K562 (cell line): ENCODE measurements around the gene TP73. TPM values are rescaled to one million over a fixed set of nuclear protein-coding genes. Genes with fewer than 3 reads are reported as not detected.

Source experiments
- ATAC-seq: fragments of 200-7000 bp; cut with Tn5 transposase; 3 replicates; pipeline ENCODE4 v1.9.1; 2020; ENCODE audit warnings: moderate library complexity
- BruUV-seq: library from RNA; stranded (reverse); fragments of 400-500 nt; replicated peaks from 2 replicates; lab custom pipeline; 2021; lab: Mats Ljungman, UMichigan
- CTCF ChIA-PET: fragments of 300-600 bp; formaldehyde crosslinking; extraction: SDS; loops from one replicate; lab custom pipeline; 2021; ENCODE audit warnings: low intra/inter-chr PET ratio; lab: Yijun Ruan, JAX
- POLR2A ChIA-PET: fragments of 300-600, 350-650 bp; sonication (Branson Sonifier 250); formaldehyde crosslinking; extraction: SDS; loops from one replicate; lab custom pipeline; 2021; ENCODE audit warnings: antibody characterized with exemption, inconsistent platforms; lab: Yijun Ruan, JAX
- DNase-seq, 4 experiments: peaks; one replicate each; pipeline versions ENCODE4 v3.0.0 to v3.0.0-alpha.2; 2011 to 2018; ENCODE audit warnings: low spot score in 3 of 4, mixed read lengths in 3 of 4; ENCODE audit errors: extremely low read depth in 1 of 4
- FAIRE-seq: peaks from 2 replicates; lab custom pipeline; 2011; peaks lifted over from hg19 to GRCh38; lab: Jason Lieb, UNC
- H2AFZ ChIP-seq: 2 replicates; pipeline ENCODE4 v1.6.0; 2011; ENCODE audit warnings: low read depth, low read length, control low read depth, inconsistent platforms
- H3K27ac ChIP-seq: fragments of 200-600 bp; 3 replicates; pipeline ENCODE4 v1.8.0; 2011; ENCODE audit warnings: low read depth, mild to moderate bottlenecking, control low read depth, inconsistent platforms, low read length, moderate library complexity, mixed read lengths; ENCODE audit errors: extremely low read depth
- H3K27me3 ChIP-seq, 2 experiments: fragments of 300-600 bp in 1 of 2; 2 replicates in 1 of 2; 3 replicates in 1 of 2; pipeline versions ENCODE4 v1.6.0 to v1.8.0; 2011; ENCODE audit warnings: inconsistent platforms in 2 of 2, low read length in 2 of 2, mild to moderate bottlenecking in 1 of 2, mixed read lengths in 1 of 2, moderate library complexity in 1 of 2; ENCODE audit not compliant: control insufficient read depth in 2 of 2, insufficient read depth in 2 of 2
- H3K36me3 ChIP-seq: fragments of 300-600 bp; 3 replicates; pipeline ENCODE4 v1.8.0; 2011; ENCODE audit warnings: mild to moderate bottlenecking, low read length, inconsistent platforms; ENCODE audit not compliant: control insufficient read depth, insufficient read depth
- H3K4me1 ChIP-seq, 2 experiments: fragments of 200-600 bp in 1 of 2; replicated peaks in 1 of 2; 2 replicates in 1 of 2; 3 replicates in 1 of 2; pipeline versions ENCODE4 v1.5.1 to v1.8.0; 2011; ENCODE audit warnings: inconsistent platforms in 2 of 2, low read length in 2 of 2, mild to moderate bottlenecking in 1 of 2, mixed read lengths in 1 of 2, moderate library complexity in 1 of 2; ENCODE audit not compliant: control insufficient read depth in 2 of 2, insufficient read depth in 2 of 2
- H3K4me2 ChIP-seq: 2 replicates; pipeline ENCODE4 v1.6.1; 2011; ENCODE audit warnings: low read length, control low read depth, inconsistent platforms, mixed read lengths; ENCODE audit not compliant: insufficient read depth
- H3K4me3 ChIP-seq: fragments of 200-600 bp; sonication (generic), shearing (Covaris generic); 2 replicates; pipeline ENCODE4 v1.5.1; 2016; ENCODE audit warnings: control low read depth, inconsistent platforms
- H3K79me2 ChIP-seq: fragments of 200-600 bp; 3 replicates; pipeline ENCODE4 v1.8.0; 2011; ENCODE audit warnings: low read length, inconsistent platforms; ENCODE audit not compliant: control insufficient read depth, insufficient read depth
- H3K9ac ChIP-seq, 2 experiments: 2 replicates each; pipeline versions ENCODE4 v1.6.0 to v1.6.1; 2011; ENCODE audit warnings: low read depth in 2 of 2, low read length in 2 of 2, control low read depth in 1 of 2, inconsistent platforms in 1 of 2, mild to moderate bottlenecking in 1 of 2, mixed read lengths in 1 of 2; ENCODE audit not compliant: insufficient read depth in 1 of 2
- H3K9me1 ChIP-seq: one replicate; pipeline ENCODE4 v1.6.0; 2011; ENCODE audit warnings: inconsistent platforms, mild to moderate bottlenecking, low read length, moderate library complexity; ENCODE audit not compliant: control insufficient read depth, insufficient read depth
- H3K9me3 ChIP-seq: replicated peaks from 2 replicates; pipeline ENCODE4 v1.5.1; 2011; ENCODE audit warnings: low read depth, low read length, inconsistent platforms; ENCODE audit not compliant: control insufficient read depth, insufficient read depth
- H4K20me1 ChIP-seq: replicated peaks from 2 replicates; pipeline ENCODE4 v1.6.1; 2011; ENCODE audit warnings: low read length, inconsistent platforms, mixed read lengths; ENCODE audit not compliant: control insufficient read depth, insufficient read depth
- DLX4 ChIP-seq: fragments of 250-450 bp; sonication (Bioruptor Pico); IDR thresholded peaks from 2 replicates; pipeline ENCODE4 v1.6.1; 2021; ENCODE audit warnings: mild to moderate bottlenecking
- KAT7 ChIP-seq: sonication (generic); formaldehyde crosslinking; IDR thresholded peaks from 2 replicates; pipeline ENCODE4 v1.8.0; 2022; ENCODE audit warnings: missing genetic modification reagents, mild to moderate bottlenecking, borderline replicate concordance
- NRF1 ChIP-seq, 2 experiments: fragments of 450-650 bp; IDR thresholded peaks in 1 of 2; conservative IDR thresholded peaks in 1 of 2; 2 replicates each; pipeline ENCODE4 v1.6.1; 2014; ENCODE audit warnings: mild to moderate bottlenecking in 2 of 2
- PREB ChIP-seq: sonication (generic); formaldehyde crosslinking; IDR thresholded peaks from 2 replicates; pipeline ENCODE4 v1.8.1; 2023; ENCODE audit warnings: mild to moderate bottlenecking, missing genetic modification reagents
- WGBS: fragments of 100-300 bp; shearing (Covaris generic); methylation state at CpG from one replicate; pipeline ENCODE4 v1.1.6; 2016; ENCODE audit warnings: low coverage, mixed read lengths; ENCODE audit not compliant: insufficient coverage; ENCODE audit errors: missing lambda C conversion rate; 5-methylcytosine and 5-hydroxymethylcytosine counted together
- in situ Hi-C: fragments of 300-500 bp; cut with MboI; formaldehyde crosslinking; loops from 4 replicates; pipeline ENCODE4 v1.15.0; 2018; ENCODE audit warnings: inconsistent platforms, mixed read lengths
- intact Hi-C: fragments of 100-400 bp; cut with micrococcal nuclease; formaldehyde crosslinking; loops from 2 replicates; pipeline ENCODE4 v1.14.2; 2022
- polyA plus RNA-seq, 8 experiments: library from polyadenylated mRNA; depleted of rRNA in 4 of 8; stranded (reverse) in 5 of 8; unstranded in 3 of 8; fragments of >200 nt; fragmentation: Nextera tagmentation in 2 of 8; fragmentation: Illumina TruSeq in 1 of 8; extraction: Ambion mirVana in 2 of 8; extraction: Trizol in 1 of 8; gene quantifications; 2 replicates each; pipeline versions ENCODE4 v1.2.1 to v1.2.3, GENCODE V29; 2011 to 2014; ENCODE audit warnings: inconsistent platforms in 1 of 8, missing spikeins in 1 of 8
- total RNA-seq, 7 experiments: library from RNA; depleted of rRNA in 6 of 7; stranded (reverse); fragments of >200 nt in 6 of 7; fragmentation: Illumina TruSeq in 2 of 7; extraction: Trizol in 2 of 7; gene quantifications; 2 replicates each; pipeline versions ENCODE4 v1.2.1 to v1.2.3, GENCODE V29; 2011 to 2021; ENCODE audit warnings: low replicate concordance in 1 of 7

The TP73 gene
- total and polyA plus RNA-seq, 9 of the 15 experiments (the other 6 are each of a cell fraction or from before 2014, with no cell fraction given) = 0.07 to 1.6 (median 0.40) TPM; not detected in 2

GRCh38 chr1:3628445-3628844, 23.9 kb upstream of the TP73 start:
- DNase-seq = peak in 1 of 4 experiments; percentile 38
- no peak overlapping the region for H3K4me3 ChIP-seq
- no peak for ATAC-seq
- FAIRE-seq = no peak
- in situ Hi-C loops = no loop called here
- no peak overlapping the region for H3K9ac ChIP-seq
- H3K4me2 ChIP-seq = no peak overlapping the region
- H3K27me3 ChIP-seq = peaks cover 5 to 8% of the 10 kb centered on the region in 2 experiments; a peak in 4 of 5 replicates
- BruUV-seq = no TSS peak
- H2AFZ ChIP-seq = no peak overlapping the region
- H4K20me1 ChIP-seq = no peaks in the 10 kb centered on the region
- H3K9me1 ChIP-seq = no peaks in the 10 kb centered on the region
- WGBS = 60% methylated on average over 10 of the region's 10 CpGs
- no peak for TF ChIP-seq KAT7 (CRISPR knock-in tag)
- no peak for TF ChIP-seq NRF1 (conservative IDR thresholded peaks at IDR 0.05 in 1 of 2, IDR thresholded peaks at IDR 0.05 in 1 of 2)
- no peak for TF ChIP-seq PREB (CRISPR knock-in tag)
- TF ChIP-seq DLX4 (CRISPR knock-in tag) = no peak
- no peaks in the 10 kb centered on the region for H3K9me3 ChIP-seq
- intact Hi-C loops = loop anchor here (5.0 kb wide), 1 partner anchor 94 kb away; no protein-coding TSS in a partner anchor
- peaks cover 10 to 31% of the 10 kb centered on the region in 2 experiments; a peak in 4 of 5 replicates for H3K4me1 ChIP-seq
- H3K79me2 ChIP-seq = no peaks in the 10 kb centered on the region
- H3K36me3 ChIP-seq = peaks cover 39% of the 10 kb centered on the region; the same call in 1 of the 3 replicates
- no peak overlapping the region for H3K27ac ChIP-seq
- ChIA-PET CTCF (no interaction called here), POLR2A (interaction anchor here (0.7 to 1.9 kb wide), 4 partner anchors 9 to 130 kb away, joined by 3 to 5 read pairs (median 4); no protein-coding TSS in a partner anchor)
